HG02840 (cell line): ENCODE results near the gene BRCA1.
"Not testable (repeated sequence)": the region's sequence is repeated elsewhere in the genome, so short reads cannot be mapped to it uniquely, and the experiment has no call there.

Source experiments
- ATAC-seq: cut with Tn5 transposase; IDR thresholded peaks from one replicate; pipeline ENCODE4 v1.9.1; 2021; ENCODE audit warnings: mild to moderate bottlenecking, moderate library complexity, moderate number of reproducible peaks; ENCODE audit not compliant: unreplicated experiment, low FRiP score

Gene BRCA1

DNA sequence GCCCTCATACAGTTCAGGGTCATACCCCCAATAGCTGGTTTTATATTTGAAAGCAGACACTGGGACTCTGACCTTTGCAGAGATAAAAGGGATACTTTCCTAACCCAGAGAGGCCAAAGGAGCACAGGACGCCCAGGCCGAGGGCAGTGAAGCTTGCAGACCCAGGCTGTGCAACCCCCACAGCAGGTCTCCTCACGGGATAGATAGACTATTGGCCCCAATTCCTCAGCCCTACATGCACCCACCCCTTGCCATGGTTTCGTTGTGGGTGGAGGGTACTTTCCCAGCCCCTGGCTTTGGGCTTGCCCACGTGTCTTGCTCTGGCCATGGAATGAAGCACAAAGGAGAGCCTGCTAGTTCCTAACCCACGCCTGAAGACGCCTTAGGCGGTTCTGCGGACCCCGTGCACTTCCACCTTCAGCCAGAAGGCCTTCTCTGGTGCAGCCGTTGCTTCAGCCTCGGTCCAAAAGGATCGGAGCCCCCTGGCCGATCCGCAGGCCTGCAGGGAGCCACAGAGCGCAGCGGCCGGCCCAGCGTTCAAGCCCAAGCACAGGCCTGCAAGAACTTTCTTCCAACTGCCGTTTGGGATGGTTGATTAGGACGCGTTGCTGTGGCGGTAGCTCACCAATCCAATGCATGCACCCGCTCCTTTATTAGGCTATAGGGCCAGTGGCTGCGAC, 9.8 kb upstream of the BRCA1 start:
- no peak for ATAC-seq

DNA sequence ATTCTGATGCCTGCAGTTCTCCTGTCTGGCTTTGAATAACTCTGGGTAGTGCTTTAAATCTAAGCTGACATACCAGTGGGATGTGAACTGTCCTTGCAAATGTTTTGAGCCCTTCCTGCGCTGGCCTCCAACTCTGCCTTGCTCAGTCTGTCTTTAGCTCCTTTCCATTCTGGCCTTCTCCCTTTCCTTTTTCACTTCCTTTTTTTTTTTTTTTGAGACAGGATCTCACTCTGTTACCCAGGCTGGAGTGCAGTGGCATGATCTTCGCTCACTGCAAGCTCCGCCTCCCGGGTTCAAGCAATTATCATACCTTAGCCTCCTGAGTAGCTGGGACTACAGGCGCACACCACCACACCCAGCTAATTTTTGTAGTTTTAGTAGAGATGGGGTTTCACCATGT, 8.3 kb upstream of the BRCA1 start:
- not testable (repeated sequence) for ATAC-seq

DNA sequence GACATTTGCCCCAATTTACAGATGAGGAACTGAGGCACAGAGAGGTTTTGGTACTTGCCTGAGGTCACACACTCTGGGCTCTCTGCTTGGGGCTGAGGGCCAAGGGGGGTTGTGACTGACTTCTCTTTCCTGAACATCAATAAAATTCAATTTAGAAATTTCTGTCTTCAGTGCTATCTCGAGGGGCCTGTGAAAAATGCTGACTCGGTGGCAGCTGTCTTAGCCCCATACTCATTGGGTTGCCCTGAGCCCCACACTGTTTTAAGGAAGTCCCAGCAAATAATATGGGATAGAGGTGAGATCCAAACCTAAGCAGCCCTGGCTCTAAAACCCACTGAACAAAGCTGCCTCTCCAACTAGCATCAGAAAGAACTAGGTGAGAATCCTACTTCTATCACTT, 7.0 kb upstream of the BRCA1 start:
- ATAC-seq, result no peak

DNA sequence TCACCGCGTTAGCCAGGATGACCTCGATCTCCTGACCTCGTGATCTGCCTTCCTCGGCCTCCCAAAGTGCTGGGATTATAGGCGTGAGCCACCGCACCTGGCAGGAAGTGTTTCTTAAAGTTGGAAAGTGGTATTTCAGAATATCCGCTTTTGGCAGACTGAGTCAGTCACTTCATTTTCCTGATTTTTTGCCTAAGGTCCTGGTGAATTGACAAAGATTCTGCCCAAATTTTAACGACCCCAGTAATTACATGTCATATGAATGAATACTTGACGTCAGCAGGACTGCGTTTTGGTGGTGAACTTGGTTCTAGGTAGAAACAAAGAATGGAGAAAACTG, 4.5 kb upstream of the BRCA1 start:
- no peak for ATAC-seq

DNA sequence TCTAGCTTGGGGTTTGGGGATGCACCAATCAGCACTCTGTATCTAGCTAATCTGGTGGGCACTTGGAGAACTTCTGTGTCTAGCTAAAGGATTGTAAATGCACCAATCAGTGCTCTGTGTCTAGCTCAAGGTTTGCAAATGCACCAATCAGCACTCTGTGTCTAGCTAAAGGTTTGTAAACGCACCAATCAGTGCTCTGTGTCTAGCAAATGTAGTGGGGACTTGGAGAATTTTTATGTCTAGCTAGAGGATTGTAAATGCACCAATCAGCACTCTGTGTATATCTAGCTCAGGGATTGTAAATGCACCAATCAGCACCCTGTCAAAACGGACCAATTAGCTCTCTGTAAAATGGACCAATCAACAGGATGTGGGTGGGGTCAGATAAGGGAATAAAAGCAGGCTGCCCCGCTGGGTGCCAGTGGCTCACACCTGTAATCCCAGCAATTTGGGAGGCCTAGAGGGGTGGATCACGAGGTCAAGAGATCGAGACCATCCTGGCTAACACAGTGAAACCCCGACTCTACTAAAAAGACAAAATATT, 2.2 kb upstream of the BRCA1 start:
- ATAC-seq, result not testable (repeated sequence)

DNA sequence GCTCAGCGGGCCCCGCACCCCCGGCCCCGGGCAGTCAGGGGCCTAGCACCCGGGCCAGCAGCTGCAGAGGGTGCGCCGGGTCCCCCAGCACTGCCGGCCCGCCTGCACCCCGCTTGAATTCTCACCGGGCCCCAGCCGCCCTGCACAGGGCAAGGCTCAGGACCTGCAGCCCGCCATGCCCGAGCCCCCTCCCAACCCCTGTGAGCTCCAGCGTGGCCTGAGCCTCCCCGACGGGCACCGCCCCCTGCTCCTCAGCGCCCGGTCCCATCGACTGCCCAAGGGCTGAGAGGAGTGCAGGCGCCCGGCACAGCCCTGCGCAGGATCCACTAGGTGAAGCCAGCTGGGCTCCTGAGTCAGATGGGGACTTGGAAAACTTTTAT, 1.7 kb upstream of the BRCA1 start:
- no peak for ATAC-seq

DNA sequence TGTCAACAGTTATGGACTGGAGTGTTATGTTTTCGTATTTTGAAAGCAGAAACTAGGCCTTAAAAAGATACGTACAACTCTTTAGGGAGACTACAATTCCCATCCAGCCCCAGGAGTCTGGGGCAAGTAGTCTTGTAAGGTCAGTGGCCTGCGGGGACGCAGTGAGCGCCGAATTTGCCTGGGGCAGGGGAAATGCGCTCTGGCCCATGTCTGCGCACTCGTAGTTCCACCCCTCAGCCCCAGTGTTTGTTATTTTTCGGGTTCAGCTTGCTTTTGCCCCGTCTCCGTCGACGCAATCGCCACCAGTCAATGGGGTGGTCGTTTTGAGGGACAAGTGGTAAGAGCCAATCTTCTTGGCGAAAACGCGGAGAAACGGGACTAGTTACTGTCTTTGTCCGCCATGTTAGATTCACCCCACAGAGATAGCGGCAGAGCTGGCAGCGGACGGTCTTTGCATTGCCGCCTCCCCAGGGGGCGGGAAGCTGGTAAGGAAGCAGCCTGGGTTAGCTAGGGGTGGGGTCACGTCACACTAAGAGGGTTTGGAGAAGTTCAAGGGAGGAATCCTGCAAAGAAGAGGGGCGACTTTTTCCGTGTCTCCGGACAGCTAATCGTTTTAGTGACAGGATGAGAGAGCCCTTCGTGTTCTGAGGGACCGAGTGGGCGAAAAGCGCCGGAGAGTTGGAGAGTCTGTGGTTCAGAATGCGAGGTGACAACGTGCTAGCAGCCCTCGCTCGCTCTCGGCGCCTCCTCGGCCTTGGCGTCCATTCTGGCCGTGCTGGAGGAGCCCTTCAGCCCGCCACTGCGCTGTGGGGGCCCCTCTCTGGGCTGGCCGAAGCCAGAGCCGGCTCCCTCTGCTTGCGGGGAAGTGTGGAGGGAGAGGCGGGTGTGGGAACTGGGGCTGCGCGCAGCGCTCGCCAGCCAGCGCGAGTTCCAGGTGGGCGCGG, 1.1 kb upstream of the BRCA1 start:
- ATAC-seq, result no peak

DNA sequence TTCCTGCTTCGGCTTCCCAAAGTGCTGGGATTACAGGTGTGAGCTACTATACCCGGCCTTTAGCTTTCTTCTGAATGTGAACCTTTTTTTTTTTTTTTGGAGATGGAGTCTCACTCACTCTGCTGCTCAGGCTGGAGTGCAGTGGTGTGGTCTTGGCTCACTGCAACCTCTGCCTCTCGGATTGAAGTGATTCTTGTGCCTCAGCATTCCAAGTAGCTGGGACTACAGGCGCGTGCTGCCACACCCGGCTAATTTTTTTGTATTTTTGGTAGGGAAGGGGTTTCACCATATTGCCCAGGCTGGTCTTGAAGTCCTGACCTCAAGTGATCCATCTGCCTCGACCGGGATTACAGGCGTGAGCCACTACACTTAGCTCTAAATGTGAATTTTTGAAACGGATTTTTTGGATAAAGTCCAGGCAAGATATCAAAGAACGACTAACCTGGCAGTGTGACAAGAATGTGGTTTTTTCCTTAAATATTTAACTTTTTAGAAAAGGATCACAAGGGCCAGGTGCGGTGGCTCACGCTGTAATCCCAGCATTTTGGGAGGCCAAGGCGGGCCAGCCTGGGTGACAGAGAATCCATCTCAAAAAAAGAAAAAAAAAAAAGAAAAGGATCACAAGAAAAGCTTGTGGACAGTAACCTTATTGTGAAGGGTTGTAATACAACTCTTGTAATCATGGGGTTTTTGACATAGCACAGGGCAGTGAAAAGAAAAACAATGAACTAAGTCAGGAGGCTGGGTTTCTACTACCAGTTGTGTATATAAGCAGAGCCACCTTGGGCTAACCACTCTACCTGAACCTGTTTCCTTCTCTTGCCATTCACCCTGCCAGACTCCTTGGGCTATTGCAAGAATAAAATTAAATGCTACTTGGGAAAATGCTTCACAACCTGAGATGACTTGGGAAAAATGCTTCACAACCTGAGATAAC, 6.2 kb downstream of the BRCA1 start:
- ATAC-seq, result no peak

DNA sequence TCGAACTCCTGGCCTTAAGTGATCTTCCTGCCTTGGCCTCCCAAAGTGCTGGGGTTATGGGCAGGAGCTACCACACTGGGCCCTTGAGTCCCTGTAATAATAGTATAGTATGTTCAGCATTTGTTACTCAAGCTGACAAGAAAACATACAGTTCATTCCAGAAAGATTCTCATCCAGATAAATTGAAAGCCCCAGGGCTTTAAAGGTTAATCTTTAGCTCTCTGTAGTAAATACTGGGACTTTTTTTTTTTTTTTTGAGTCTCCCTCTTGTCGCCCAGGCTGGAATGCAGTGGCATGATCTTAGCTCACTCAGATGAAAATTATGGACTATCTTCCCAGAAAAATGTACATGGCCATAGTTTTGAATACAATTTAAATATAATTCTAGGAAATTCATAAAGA, 11.0 kb downstream of the BRCA1 start:
- no peak for ATAC-seq

DNA sequence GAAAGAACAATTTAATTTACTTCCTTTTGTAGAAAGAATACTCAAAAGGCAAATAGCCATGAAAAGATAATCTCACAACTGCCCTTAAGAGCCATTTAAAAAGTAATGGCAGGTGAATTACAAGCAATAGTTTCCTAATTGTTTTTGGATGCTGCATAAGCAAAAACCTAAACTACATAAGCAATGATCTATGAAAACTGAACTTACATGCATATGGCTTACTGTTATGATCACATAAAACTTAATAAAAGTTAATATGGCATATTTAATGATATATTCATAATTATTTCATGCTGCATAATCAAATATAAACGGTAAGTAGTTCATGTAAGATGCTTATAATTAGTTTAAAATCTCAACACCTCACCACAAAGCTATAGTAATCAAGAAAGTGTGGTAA, 18.6 kb downstream of the BRCA1 start:
- no peak for ATAC-seq

DNA sequence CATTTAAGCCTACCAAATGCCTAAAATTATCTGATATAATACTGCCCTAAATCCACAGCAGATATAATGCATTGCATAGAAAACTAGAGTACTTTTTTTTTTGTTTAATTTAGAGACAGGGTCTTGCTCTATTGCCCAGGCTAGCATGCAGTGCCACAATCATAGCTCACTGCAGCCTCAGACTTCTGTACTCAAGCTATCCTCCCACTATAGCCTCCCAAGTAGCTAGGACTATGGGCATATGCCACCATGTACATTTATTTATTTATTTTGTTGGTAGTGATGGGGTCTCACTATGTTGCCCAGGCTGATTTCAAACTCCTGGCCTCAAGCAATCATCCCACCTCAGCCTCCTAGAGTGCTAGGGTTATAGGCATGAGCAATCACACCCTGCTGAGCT, 20.0 kb downstream of the BRCA1 start:
- ATAC-seq, result no peak

DNA sequence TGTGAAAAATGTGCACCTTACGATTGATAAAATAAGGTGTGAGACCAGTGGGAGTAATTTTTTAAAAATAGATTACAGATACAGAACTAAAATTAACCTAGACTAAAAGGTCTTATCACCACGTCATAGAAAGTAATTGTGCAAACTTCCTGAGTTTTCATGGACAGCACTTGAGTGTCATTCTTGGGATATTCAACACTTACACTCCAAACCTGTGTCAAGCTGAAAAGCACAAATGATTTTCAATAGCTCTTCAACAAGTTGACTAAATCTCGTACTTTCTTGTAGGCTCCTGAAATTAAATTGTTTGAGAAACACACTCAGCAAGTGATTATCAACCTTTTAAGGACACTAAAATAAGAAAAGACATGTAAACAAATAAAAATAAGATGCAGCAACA, 20.5 kb downstream of the BRCA1 start:
- ATAC-seq, result no peak

DNA sequence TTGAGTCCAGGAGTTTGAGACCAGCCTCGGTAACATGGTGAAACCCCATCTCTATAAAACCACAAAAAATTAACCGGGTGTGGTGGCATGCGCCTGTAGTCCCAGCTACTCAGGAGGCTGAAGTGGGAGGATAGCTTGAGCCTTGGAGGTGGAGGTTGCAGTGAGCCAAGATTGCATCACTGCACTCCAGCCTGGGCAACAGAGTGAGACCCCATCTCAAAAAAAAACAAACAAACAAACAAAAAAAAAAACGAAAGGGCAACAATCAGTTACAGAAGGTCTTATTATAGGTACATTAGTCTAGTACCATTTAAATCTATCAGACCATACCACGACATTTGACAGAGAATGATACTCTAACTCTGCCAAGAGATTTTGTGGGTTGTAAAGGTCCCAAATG, 29.8 kb downstream of the BRCA1 start:
- not testable (repeated sequence) for ATAC-seq

DNA sequence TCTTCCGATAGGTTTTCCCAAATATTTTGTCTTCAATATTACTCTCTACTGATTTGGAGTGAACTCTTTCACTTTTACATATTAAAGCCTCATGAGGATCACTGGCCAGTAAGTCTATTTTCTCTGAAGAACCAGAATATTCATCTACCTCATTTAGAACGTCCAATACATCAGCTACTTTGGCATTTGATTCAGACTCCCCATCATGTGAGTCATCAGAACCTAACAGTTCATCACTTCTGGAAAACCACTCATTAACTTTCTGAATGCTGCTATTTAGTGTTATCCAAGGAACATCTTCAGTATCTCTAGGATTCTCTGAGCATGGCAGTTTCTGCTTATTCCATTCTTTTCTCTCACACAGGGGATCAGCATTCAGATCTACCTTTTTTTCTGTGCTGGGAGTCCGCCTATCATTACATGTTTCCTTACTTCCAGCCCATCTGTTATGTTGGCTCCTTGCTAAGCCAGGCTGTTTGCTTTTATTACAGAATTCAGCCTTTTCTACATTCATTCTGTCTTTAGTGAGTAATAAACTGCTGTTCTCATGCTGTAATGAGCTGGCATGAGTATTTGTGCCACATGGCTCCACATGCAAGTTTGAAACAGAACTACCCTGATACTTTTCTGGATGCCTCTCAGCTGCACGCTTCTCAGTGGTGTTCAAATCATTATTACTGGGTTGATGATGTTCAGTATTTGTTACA, 30.9 kb downstream of the BRCA1 start:
- no peak for ATAC-seq

DNA sequence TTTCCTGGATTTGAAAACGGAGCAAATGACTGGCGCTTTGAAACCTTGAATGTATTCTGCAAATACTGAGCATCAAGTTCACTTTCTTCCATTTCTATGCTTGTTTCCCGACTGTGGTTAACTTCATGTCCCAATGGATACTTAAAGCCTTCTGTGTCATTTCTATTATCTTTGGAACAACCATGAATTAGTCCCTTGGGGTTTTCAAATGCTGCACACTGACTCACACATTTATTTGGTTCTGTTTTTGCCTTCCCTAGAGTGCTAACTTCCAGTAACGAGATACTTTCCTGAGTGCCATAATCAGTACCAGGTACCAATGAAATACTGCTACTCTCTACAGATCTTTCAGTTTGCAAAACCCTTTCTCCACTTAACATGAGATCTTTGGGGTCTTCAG, 32.3 kb downstream of the BRCA1 start:
- no peak for ATAC-seq

DNA sequence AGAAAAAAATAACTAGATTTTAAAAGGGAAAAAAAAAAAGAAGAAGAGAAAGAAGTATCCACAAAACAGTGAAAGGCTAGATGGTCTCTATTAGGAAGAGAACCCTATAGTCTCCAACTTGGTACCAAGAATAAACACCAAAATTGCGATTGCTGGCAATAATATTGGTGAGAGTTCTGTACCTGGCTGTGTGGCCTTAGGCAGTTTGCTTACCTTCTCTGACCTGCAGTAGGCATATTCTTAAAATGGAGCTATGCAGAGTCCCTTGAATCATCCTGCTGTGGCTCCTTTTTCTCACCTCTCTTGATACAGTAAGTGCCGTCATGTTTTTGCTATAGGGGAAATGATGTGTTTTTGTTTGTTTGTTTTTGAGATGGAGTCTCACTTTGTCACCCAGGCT, 35.1 kb downstream of the BRCA1 start:
- no peak for ATAC-seq

DNA sequence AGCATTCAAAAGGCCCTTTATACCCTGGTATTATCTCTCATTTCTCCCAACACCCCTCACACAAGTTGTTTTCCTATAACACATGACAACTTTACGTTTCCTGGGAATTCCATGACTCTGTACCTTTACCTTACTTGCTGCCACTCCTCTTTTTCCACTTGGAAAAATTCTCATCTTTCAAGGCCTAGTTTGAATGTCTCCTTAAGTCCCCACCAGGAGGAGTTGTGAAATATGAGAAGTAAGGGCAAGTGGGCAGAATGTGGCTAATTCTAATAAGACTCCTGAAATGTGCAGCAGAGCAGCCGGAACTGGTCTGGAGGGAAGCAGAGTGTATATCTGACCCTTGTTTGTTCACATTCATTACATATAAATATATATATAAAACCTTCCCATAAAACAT, 39.7 kb downstream of the BRCA1 start:
- ATAC-seq, result no peak

DNA sequence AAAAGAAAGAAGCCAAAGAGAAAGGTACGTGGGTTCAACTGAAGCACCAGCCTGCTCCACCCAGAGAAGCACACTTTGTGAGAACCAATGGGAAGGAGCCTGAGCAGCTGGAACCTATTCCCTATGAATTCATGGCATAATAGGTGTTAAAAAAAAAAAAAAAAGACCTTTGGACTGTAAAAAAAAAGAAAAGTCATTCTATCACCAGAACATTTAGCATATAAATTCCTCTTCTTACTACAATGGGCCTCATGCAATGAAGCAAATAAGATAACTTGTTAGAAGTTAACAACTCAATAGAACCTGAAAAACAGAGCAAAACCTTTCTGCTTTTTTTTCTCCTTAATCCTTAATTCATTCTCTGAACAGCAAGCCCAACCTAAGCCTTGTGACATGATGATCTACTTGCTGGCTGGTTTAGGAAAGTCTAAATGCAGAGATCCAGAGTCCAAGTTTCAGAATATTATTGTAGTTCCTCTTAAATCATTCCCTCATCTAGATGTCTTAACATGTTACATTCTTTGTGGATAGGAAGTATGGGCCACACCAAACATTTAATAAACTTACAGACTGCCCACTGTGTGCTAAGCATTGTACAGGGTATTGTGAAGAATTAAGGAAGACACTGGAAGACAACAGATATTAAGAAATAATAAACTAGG, 45.4 kb downstream of the BRCA1 start:
- no peak for ATAC-seq

DNA sequence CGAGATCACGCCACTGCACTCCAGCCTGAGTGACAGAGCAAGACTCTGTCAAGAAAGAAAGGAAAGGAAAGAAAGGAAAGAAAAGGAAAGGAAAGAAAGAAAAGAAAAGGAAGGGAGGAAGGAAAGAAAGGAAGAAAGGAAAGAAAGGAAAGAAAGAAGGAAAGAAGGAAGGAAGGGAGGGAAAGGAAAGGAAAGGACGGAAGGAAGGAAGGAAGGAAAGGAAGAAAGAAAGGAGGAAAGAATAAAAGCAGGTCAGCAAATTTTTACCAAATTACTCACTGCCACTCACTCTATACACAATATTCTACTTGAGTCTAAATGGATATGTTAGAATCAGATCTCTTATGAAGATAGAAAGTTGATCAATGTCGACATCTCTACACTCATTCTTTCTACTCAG, 50.3 kb downstream of the BRCA1 start:
- ATAC-seq, result no peak

DNA sequence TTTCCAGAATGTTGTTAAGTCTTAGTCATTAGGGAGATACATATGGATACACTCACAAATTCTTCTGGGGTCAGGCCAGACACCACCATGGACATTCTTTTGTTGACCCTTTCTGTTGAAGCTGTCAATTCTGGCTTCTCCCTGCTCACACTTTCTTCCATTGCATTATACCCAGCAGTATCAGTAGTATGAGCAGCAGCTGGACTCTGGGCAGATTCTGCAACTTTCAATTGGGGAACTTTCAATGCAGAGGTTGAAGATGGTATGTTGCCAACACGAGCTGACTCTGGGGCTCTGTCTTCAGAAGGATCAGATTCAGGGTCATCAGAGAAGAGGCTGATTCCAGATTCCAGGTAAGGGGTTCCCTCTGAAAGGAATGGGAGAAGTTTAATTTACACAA, 54.3 kb downstream of the BRCA1 start:
- no peak for ATAC-seq
